HG03280 (cell line): Measurements from ENCODE around the gene GARIN5B.
"Not testable (repeated sequence)": the region's sequence is repeated elsewhere in the genome, so short reads cannot be mapped to it uniquely, and the experiment has no call there.

Experiments
- ATAC-seq: cut with Tn5 transposase; IDR thresholded peaks from one replicate; pipeline ENCODE4 v1.9.1; 2021; ENCODE audit warnings: mild to moderate bottlenecking, moderate library complexity; ENCODE audit not compliant: unreplicated experiment

The GARIN5B gene

GRCh38 chr19:55352040-55352439 lies 11.0 kb downstream of the GARIN5B start:
- no peak for ATAC-seq

GRCh38 chr19:55350620-55351315 lies 12.3 kb downstream of the GARIN5B start:
- ATAC-seq: no peak

- no peak for ATAC-seq
These were observed 14.6 kb downstream of the GARIN5B start for GRCh38 chr19:55348317-55349034.

GRCh38 chr19:55347442-55348009 lies 15.5 kb downstream of the GARIN5B start:
- ATAC-seq: no peak

GRCh38 chr19:55346725-55347441 lies 16.2 kb downstream of the GARIN5B start:
- no peak for ATAC-seq

GRCh38 chr19:55345818-55346724 lies 17.0 kb downstream of the GARIN5B start:
- ATAC-seq: no peak

- ATAC-seq: no peak
These were observed 17.8 kb downstream of the GARIN5B start for GRCh38 chr19:55345101-55345817.

GRCh38 chr19:55344444-55344843 lies 18.6 kb downstream of the GARIN5B start:
- no peak for ATAC-seq

GRCh38 chr19:55341595-55342531 lies 21.2 kb downstream of the GARIN5B start:
- no peak for ATAC-seq

GRCh38 chr19:55341171-55341588 lies 21.9 kb downstream of the GARIN5B start:
- no peak for ATAC-seq

GRCh38 chr19:55340784-55341147 lies 22.3 kb downstream of the GARIN5B start:
- ATAC-seq: no peak

- no peak for ATAC-seq
These were observed 22.9 kb downstream of the GARIN5B start for GRCh38 chr19:55339889-55340783.

- ATAC-seq: peak; percentile 83
These were observed 23.8 kb downstream of the GARIN5B start, which contains the start of gene KMT5C for GRCh38 chr19:55339105-55339888. Gene KMT5C (plus strand): TSS chr19:55339876. CDS start chr19:55341937, 2,061 bp downstream.

GRCh38 chr19:55336101-55336500 lies 27.0 kb downstream of the GARIN5B start:
- no peak for ATAC-seq

- ATAC-seq: no peak
These were observed 29.2 kb downstream of the GARIN5B start for GRCh38 chr19:55333870-55334269.

GRCh38 chr19:55329791-55330190 lies 33.3 kb downstream of the GARIN5B start:
- ATAC-seq: not testable (repeated sequence)
